GM13977 (cell line): ENCODE results near the gene LRRC43.

Source experiments
- DNase-seq: peaks from one replicate; pipeline ENCODE4 v3.0.0; 2012; ENCODE audit warnings: low spot score
- CTCF ChIP-seq: IDR thresholded peaks from 2 replicates; pipeline ENCODE4 v1.5.1; 2012; ENCODE audit warnings: mild to moderate bottlenecking, control low read depth; ENCODE audit not compliant: insufficient read depth; ENCODE audit errors: extremely low read depth, missing control alignments
- in situ Hi-C: fragments of 300-500 bp; cut with MboI; formaldehyde crosslinking; loops from one replicate; pipeline ENCODE4 v1.12.0; 2022; ENCODE audit warnings: low sequenced_read_pairs, low pct_unique_long_range_greater_than_20kb, mixed read lengths, inconsistent platforms; ENCODE audit not compliant: unreplicated experiment

The LRRC43 gene

GRCh38 chr12:122232691-122233090, 49.8 kb downstream of the LRRC43 start:
- in situ Hi-C loops = no loop called here
- TF ChIP-seq CTCF = no peak

GRCh38 chr12:122235741-122236140, 52.8 kb downstream of the LRRC43 start:
- no peak for DNase-seq
- in situ Hi-C loops = no loop called here
- TF ChIP-seq CTCF = no peak

More at GRCh38 chr12:122232691-122233090, 49.8 kb downstream of the LRRC43 start:
- no peak for DNase-seq

GRCh38 chr12:122238861-122239260, 55.9 kb downstream of the LRRC43 start:
- TF ChIP-seq CTCF = no peak
- in situ Hi-C loops = no loop called here
- no peak for DNase-seq

- no peak for TF ChIP-seq CTCF
- in situ Hi-C loops = no loop called here
- no peak for DNase-seq
Observed at GRCh38 chr12:122243965-122244364, 61.0 kb downstream of the LRRC43 start.

GRCh38 chr12:122244565-122245371, 61.8 kb downstream of the LRRC43 start:
- no peak for DNase-seq
- in situ Hi-C loops = no loop called here
- no peak for TF ChIP-seq CTCF

GRCh38 chr12:122245553-122245952, 62.6 kb downstream of the LRRC43 start:
- no peak for TF ChIP-seq CTCF
- DNase-seq = no peak
- in situ Hi-C loops = no loop called here
